ENCODE results near the gene TMEM167B.

Gene TMEM167B

GRCh38 chr1:109133002-109133706 is 42.6 kb downstream of the TMEM167B start:
- no peak for TF ChIP-seq ZNF274 (IDR thresholded peaks at IDR 0.05; ENCODE audit: low read depth, low read length)
- no peak for TF ChIP-seq SUZ12 (IDR thresholded peaks at IDR 0.05; ENCODE audit: extremely low read depth, insufficient read depth, insufficient read length)
- TF ChIP-seq YY1 (IDR thresholded peaks at IDR 0.05; ENCODE audit: insufficient read depth, insufficient read length) = no peak
- DNase-seq (ENCODE audit: low read depth, low spot score) = no peak
- no peak overlapping the region for H3K4me3 ChIP-seq (ENCODE audit: insufficient read length, low read depth)

GRCh38 chr1:109133815-109134214 is 43.3 kb downstream of the TMEM167B start:
- no peak for TF ChIP-seq YY1 (IDR thresholded peaks at IDR 0.05; ENCODE audit: insufficient read depth, insufficient read length)
- TF ChIP-seq SUZ12 (IDR thresholded peaks at IDR 0.05; ENCODE audit: extremely low read depth, insufficient read depth, insufficient read length) = no peak
- no peak for TF ChIP-seq ZNF274 (IDR thresholded peaks at IDR 0.05; ENCODE audit: low read depth, low read length)
- no peak for DNase-seq (ENCODE audit: low read depth, low spot score)
- H3K9ac ChIP-seq (ENCODE audit: insufficient read length, low read depth) = no peak overlapping the region
- H3K27me3 ChIP-seq (ENCODE audit: insufficient read depth, insufficient read length) = no peaks in the 10 kb centered on the region
- H3K4me3 ChIP-seq (ENCODE audit: insufficient read length, low read depth) = no peak overlapping the region
- no peaks in the 10 kb centered on the region for H3K4me1 ChIP-seq (ENCODE audit: insufficient read depth, insufficient read length)
- H3K36me3 ChIP-seq (ENCODE audit: insufficient read depth, insufficient read length, low read length) = no peaks in the 10 kb centered on the region
- H3K9me3 ChIP-seq (ENCODE audit: insufficient read depth, low read length) = no peaks in the 10 kb centered on the region

More at GRCh38 chr1:109133002-109133706, 42.6 kb downstream of the TMEM167B start:
- no peaks in the 10 kb centered on the region for H3K4me1 ChIP-seq (ENCODE audit: insufficient read depth, insufficient read length)
- no peaks in the 10 kb centered on the region for H3K27me3 ChIP-seq (ENCODE audit: insufficient read depth, insufficient read length)
- H3K9me3 ChIP-seq (ENCODE audit: insufficient read depth, low read length) = no peaks in the 10 kb centered on the region
- H3K9ac ChIP-seq (ENCODE audit: insufficient read length, low read depth) = no peak overlapping the region
- no peaks in the 10 kb centered on the region for H3K36me3 ChIP-seq (ENCODE audit: insufficient read depth, insufficient read length, low read length)

- no peak overlapping the region for H3K9ac ChIP-seq (ENCODE audit: insufficient read length, low read depth)
- no peaks in the 10 kb centered on the region for H3K4me1 ChIP-seq (ENCODE audit: insufficient read depth, insufficient read length)
- no peak overlapping the region for H3K4me3 ChIP-seq (ENCODE audit: insufficient read length, low read depth)
Measured at GRCh38 chr1:109134423-109134822, 43.9 kb downstream of the TMEM167B start.

DNA sequence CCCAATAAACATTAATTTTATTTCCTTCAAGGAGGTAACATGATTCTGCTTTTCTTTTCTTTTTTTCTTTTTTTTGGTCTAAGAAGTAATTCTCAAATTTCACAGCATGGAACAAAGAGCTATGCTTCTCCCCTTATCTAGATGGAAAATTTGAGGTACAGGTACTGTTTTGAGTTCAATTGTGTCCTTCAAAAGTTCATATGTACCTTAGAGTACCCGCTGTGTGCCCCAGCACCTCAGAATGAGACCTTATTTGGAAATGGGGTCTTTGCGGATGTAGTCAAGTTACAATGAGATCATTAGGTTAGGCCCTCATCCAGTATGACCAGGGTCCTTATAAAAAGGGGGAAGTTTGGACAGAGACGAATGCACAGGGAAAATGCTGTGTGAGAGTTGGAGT is 45.4 kb downstream of the TMEM167B start:
- H3K4me1 ChIP-seq (ENCODE audit: insufficient read depth, insufficient read length) = no peaks in the 10 kb centered on the region
- H3K27me3 ChIP-seq (ENCODE audit: insufficient read depth, insufficient read length) = no peaks in the 10 kb centered on the region
- DNase-seq (ENCODE audit: low read depth, low spot score) = no peak
- no peak for TF ChIP-seq ZNF274 (IDR thresholded peaks at IDR 0.05; ENCODE audit: low read depth, low read length)
- TF ChIP-seq SUZ12 (IDR thresholded peaks at IDR 0.05; ENCODE audit: extremely low read depth, insufficient read depth, insufficient read length) = no peak
- no peak for TF ChIP-seq YY1 (IDR thresholded peaks at IDR 0.05; ENCODE audit: insufficient read depth, insufficient read length)
- no peaks in the 10 kb centered on the region for H3K36me3 ChIP-seq (ENCODE audit: insufficient read depth, insufficient read length, low read length)
- H3K9me3 ChIP-seq (ENCODE audit: insufficient read depth, low read length) = no peaks in the 10 kb centered on the region
- no peak overlapping the region for H3K9ac ChIP-seq (ENCODE audit: insufficient read length, low read depth)
- H3K4me3 ChIP-seq (ENCODE audit: insufficient read length, low read depth) = no peak overlapping the region

More at GRCh38 chr1:109134423-109134822, 43.9 kb downstream of the TMEM167B start:
- no peak for TF ChIP-seq ZNF274 (IDR thresholded peaks at IDR 0.05; ENCODE audit: low read depth, low read length)
- no peak for TF ChIP-seq SUZ12 (IDR thresholded peaks at IDR 0.05; ENCODE audit: extremely low read depth, insufficient read depth, insufficient read length)
- TF ChIP-seq YY1 (IDR thresholded peaks at IDR 0.05; ENCODE audit: insufficient read depth, insufficient read length) = no peak
- Histone ChIP-seq H3K36me3 (ENCODE audit: insufficient read depth, insufficient read length, low read length) (no peaks in the 10 kb centered on the region), H3K27me3 (ENCODE audit: insufficient read depth, insufficient read length) (no peaks in the 10 kb centered on the region), H3K9me3 (ENCODE audit: insufficient read depth, low read length) (no peaks in the 10 kb centered on the region)
- DNase-seq (ENCODE audit: low read depth, low spot score) = no peak

DNA sequence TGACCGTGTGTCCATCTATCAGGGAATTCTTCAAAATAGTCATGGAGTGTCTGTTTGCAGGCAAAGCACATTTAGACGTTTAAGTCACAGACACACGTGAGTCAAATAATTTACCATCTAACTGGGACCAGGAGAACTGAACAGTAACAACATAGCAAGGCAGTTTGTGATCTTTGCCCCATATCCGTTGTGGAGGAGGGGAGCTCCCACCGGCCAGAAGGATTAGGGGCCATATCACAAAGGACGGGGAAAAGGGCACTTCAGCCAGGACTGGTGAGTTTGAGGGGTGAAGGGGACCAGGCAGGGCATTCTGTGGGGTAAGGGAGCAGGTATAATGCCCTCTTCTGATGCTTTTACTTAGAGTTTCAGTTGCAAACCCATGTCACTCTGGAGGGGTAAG is 46.2 kb downstream of the TMEM167B start:
- no peaks in the 10 kb centered on the region for H3K36me3 ChIP-seq (ENCODE audit: insufficient read depth, insufficient read length, low read length)

GRCh38 chr1:109137958-109138357 is 47.4 kb downstream of the TMEM167B start:
- Histone ChIP-seq H3K4me1 (ENCODE audit: insufficient read depth, insufficient read length) (no peaks in the 10 kb centered on the region), H3K27me3 (ENCODE audit: insufficient read depth, insufficient read length) (no peaks in the 10 kb centered on the region), H3K9me3 (ENCODE audit: insufficient read depth, low read length) (no peaks in the 10 kb centered on the region), H3K4me3 (ENCODE audit: insufficient read length, low read depth) (no peak overlapping the region), H3K9ac (ENCODE audit: insufficient read length, low read depth) (no peak overlapping the region), H3K36me3 (ENCODE audit: insufficient read depth, insufficient read length, low read length) (no peaks in the 10 kb centered on the region)
- DNase-seq (ENCODE audit: low read depth, low spot score) = no peak
- no peak for TF ChIP-seq ZNF274 (IDR thresholded peaks at IDR 0.05; ENCODE audit: low read depth, low read length)
- TF ChIP-seq SUZ12 (IDR thresholded peaks at IDR 0.05; ENCODE audit: extremely low read depth, insufficient read depth, insufficient read length) = no peak
- no peak for TF ChIP-seq YY1 (IDR thresholded peaks at IDR 0.05; ENCODE audit: insufficient read depth, insufficient read length)

More for the DNA sequence above, 46.2 kb downstream of the TMEM167B start:
- H3K4me1 ChIP-seq (ENCODE audit: insufficient read depth, insufficient read length) = no peaks in the 10 kb centered on the region
- no peak overlapping the region for H3K4me3 ChIP-seq (ENCODE audit: insufficient read length, low read depth)
- H3K27me3 ChIP-seq (ENCODE audit: insufficient read depth, insufficient read length) = no peaks in the 10 kb centered on the region
- H3K9me3 ChIP-seq (ENCODE audit: insufficient read depth, low read length) = no peaks in the 10 kb centered on the region
- TF ChIP-seq ZNF274 (IDR thresholded peaks at IDR 0.05; ENCODE audit: low read depth, low read length) (no peak), SUZ12 (IDR thresholded peaks at IDR 0.05; ENCODE audit: extremely low read depth, insufficient read depth, insufficient read length) (no peak)
- no peak overlapping the region for H3K9ac ChIP-seq (ENCODE audit: insufficient read length, low read depth)
- DNase-seq (ENCODE audit: low read depth, low spot score) = no peak

DNA sequence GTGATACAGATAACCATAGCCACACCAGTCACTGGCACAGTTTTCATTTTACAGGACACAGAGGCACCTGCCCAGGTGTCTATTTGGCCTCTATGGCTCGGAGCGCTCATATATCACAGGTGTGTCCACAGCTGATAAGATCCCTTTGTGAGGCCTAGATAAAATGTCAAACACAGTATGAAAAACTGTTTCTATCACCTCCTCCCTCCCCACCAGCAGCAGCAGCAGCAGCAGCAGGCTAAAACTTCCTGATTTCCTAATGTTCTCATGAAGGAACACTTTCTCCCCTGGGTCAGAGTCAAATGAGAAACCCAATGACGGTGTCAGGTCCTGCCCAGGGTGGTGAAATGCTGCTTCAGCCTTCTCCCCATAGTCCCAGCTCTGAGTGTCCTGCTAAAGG is 47.8 kb downstream of the TMEM167B start:
- H3K36me3 ChIP-seq (ENCODE audit: insufficient read depth, insufficient read length, low read length) = no peaks in the 10 kb centered on the region
- no peak overlapping the region for H3K4me3 ChIP-seq (ENCODE audit: insufficient read length, low read depth)
- TF ChIP-seq ZNF274 (IDR thresholded peaks at IDR 0.05; ENCODE audit: low read depth, low read length) (no peak), YY1 (IDR thresholded peaks at IDR 0.05; ENCODE audit: insufficient read depth, insufficient read length) (no peak), SUZ12 (IDR thresholded peaks at IDR 0.05; ENCODE audit: extremely low read depth, insufficient read depth, insufficient read length) (no peak)
- no peak overlapping the region for H3K9ac ChIP-seq (ENCODE audit: insufficient read length, low read depth)
- H3K27me3 ChIP-seq (ENCODE audit: insufficient read depth, insufficient read length) = no peaks in the 10 kb centered on the region
- H3K9me3 ChIP-seq (ENCODE audit: insufficient read depth, low read length) = no peaks in the 10 kb centered on the region
- DNase-seq (ENCODE audit: low read depth, low spot score) = no peak
- H3K4me1 ChIP-seq (ENCODE audit: insufficient read depth, insufficient read length) = no peaks in the 10 kb centered on the region
